Activated CD4-positive, alpha-beta T cell treated with anti-CD3 and anti-CD28 coated beads for 48 hours (primary cell): ENCODE measurements around the gene KCNE1.
"Not testable (repeated sequence)": the region's sequence is repeated elsewhere in the genome, so short reads cannot be mapped to it uniquely, and the experiment has no call there.

Source experiments
- DNase-seq: peaks from one replicate; pipeline ENCODE4 v3.0.0-alpha.2; 2020

KCNE1 gene

GRCh38 chr21:34406102-34406501 is 105.9 kb downstream of the KCNE1 start:
- DNase-seq, result not testable (repeated sequence)

GRCh38 chr21:34405686-34406085 is 106.3 kb downstream of the KCNE1 start:
- DNase-seq, result not testable (repeated sequence)

GRCh38 chr21:34404742-34405141 is 107.3 kb downstream of the KCNE1 start:
- DNase-seq, result not testable (repeated sequence)

- DNase-seq, result not testable (repeated sequence)
Observed at GRCh38 chr21:34400522-34400921, 111.5 kb downstream of the KCNE1 start.
